DOHH2 (cell line): ENCODE measurements around the gene KNTC1.
"Not testable (repeated sequence)": the region's sequence is repeated elsewhere in the genome, so short reads cannot be mapped to it uniquely, and the experiment has no call there.

Source experiments
- H3F3A ChIP-seq: fragments of 200-600 bp; sonication (generic), shearing (Covaris generic); 2 replicates; pipeline ENCODE4 v1.6.0; 2016; ENCODE audit warnings: antibody characterized with exemption, mild to moderate bottlenecking; ENCODE audit not compliant: control insufficient read depth, insufficient read depth
- H3K27ac ChIP-seq: fragments of 200-600 bp; sonication (generic); 2 replicates; pipeline ENCODE4 v1.5.1; 2014; ENCODE audit warnings: low read depth, mild to moderate bottlenecking, low read length, moderate library complexity
- H3K27me3 ChIP-seq: fragments of 200-600 bp; sonication (generic); 2 replicates; pipeline ENCODE4 v1.6.1; 2014; ENCODE audit warnings: mild to moderate bottlenecking, low read length, mixed read lengths; ENCODE audit not compliant: control insufficient read depth
- H3K36me3 ChIP-seq: fragments of 200-600 bp; sonication (generic); 2 replicates; pipeline ENCODE4 v1.6.1; 2014; ENCODE audit warnings: mild to moderate bottlenecking, low read length, moderate library complexity, mixed read lengths; ENCODE audit not compliant: control insufficient read depth
- H3K4me1 ChIP-seq: fragments of 200-600 bp; sonication (generic); 2 replicates; pipeline ENCODE4 v1.6.1; 2014; ENCODE audit warnings: mild to moderate bottlenecking, low read length, mixed read lengths; ENCODE audit not compliant: control insufficient read depth
- H3K4me2 ChIP-seq: fragments of 200-600 bp; sonication (generic); 2 replicates; pipeline ENCODE4 v1.6.0; 2014; ENCODE audit warnings: mild to moderate bottlenecking, low read length, moderate library complexity
- H3K4me3 ChIP-seq: fragments of 200-600 bp; sonication (generic); 2 replicates; pipeline ENCODE4 v1.5.1; 2014; ENCODE audit warnings: mild to moderate bottlenecking, low read length, mixed read lengths
- H3K79me2 ChIP-seq: fragments of 200-600 bp; sonication (generic); 2 replicates; pipeline ENCODE4 v1.6.1; 2014; ENCODE audit warnings: mild to moderate bottlenecking, low read length, mixed read lengths; ENCODE audit not compliant: control insufficient read depth
- H3K9me2 ChIP-seq: fragments of 200-600 bp; sonication (generic); replicated peaks from 2 replicates; pipeline ENCODE4 v1.6.1; 2014; ENCODE audit warnings: mild to moderate bottlenecking, low read length, mixed read lengths; ENCODE audit not compliant: control insufficient read depth
- H3K9me3 ChIP-seq: fragments of 200-600 bp; sonication (generic); 2 replicates; pipeline ENCODE4 v1.6.1; 2014; ENCODE audit warnings: antibody characterized with exemption, low read length, mixed read lengths; ENCODE audit not compliant: control insufficient read depth, insufficient read depth
- H4K20me1 ChIP-seq: fragments of 200-600 bp; sonication (generic); 2 replicates; pipeline ENCODE4 v1.6.0; 2014; ENCODE audit warnings: low read depth, mild to moderate bottlenecking, antibody characterized with exemption, low read length, moderate library complexity; ENCODE audit not compliant: control insufficient read depth, insufficient read depth
- EZH2phosphoT487 ChIP-seq: fragments of 200-600 bp; sonication (generic); IDR thresholded peaks from 2 replicates; pipeline ENCODE4 v1.6.1; 2017; ENCODE audit warnings: borderline replicate concordance, mild to moderate bottlenecking, antibody characterized with exemption, low read length, moderate library complexity, mixed read lengths
- TF ChIP-seq, protein P1 (sequence below): fragments of 200-600 bp; sonication (generic); IDR thresholded peaks from one replicate; pipeline ENCODE4 v1.5.1; 2014; ENCODE audit warnings: antibody characterized with exemption, mild to moderate bottlenecking, low read depth, low read length; ENCODE audit not compliant: poor library complexity, severe bottlenecking

KNTC1 gene

DNA sequence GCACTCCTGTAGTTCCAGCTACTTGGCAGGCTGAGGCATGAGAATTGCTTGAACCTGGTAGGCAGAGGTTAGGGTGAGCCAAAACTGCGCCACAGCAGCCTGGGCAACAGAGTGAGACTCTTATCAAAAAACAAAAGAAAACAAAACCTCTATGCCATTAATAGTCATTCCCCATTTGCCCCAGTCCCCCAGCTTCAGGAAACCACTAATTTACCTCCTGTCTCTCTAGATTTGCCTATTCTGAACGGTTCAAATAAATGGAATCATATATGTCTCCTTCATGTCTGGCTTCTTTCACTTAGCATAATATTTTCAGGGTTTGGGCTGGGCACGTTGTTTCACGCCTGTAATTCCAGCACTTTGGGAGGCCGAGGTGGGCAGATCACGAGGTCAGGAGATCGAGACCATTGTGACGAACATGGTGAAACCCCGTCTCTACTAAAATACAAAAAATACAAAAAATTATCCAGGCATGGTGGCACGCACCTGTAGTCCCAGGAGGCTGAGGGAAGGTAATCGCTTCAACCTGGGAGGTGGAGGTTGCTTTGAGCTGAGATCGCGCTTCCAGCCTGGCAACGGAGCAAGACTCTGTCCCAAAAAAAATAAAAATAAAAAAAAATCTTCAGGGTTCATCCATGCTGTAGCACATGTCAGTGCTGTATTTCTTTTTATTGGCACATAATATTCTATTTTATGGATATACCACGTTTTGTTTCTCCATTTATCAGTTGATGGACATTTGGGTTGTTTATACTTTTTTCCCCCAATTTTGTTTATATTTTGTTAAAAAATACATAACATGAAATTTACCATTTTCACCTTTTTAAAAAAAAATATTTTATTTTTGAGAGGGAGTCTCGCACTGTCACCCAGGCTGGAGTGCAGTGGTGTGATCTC is 31.9 kb downstream of the KNTC1 start:
- peak overlapping the region; percentile 44 for H3K4me3 ChIP-seq
- TF ChIP-seq, protein P1, sequence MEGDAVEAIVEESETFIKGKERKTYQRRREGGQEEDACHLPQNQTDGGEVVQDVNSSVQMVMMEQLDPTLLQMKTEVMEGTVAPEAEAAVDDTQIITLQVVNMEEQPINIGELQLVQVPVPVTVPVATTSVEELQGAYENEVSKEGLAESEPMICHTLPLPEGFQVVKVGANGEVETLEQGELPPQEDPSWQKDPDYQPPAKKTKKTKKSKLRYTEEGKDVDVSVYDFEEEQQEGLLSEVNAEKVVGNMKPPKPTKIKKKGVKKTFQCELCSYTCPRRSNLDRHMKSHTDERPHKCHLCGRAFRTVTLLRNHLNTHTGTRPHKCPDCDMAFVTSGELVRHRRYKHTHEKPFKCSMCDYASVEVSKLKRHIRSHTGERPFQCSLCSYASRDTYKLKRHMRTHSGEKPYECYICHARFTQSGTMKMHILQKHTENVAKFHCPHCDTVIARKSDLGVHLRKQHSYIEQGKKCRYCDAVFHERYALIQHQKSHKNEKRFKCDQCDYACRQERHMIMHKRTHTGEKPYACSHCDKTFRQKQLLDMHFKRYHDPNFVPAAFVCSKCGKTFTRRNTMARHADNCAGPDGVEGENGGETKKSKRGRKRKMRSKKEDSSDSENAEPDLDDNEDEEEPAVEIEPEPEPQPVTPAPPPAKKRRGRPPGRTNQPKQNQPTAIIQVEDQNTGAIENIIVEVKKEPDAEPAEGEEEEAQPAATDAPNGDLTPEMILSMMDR: no peak
- TF ChIP-seq EZH2phosphoT487: no peak
- no peaks in the 10 kb centered on the region for H3K9me3 ChIP-seq
- H3K9me2 ChIP-seq: no peaks in the 10 kb centered on the region
- peak overlapping the region; percentile 71 for H3K27ac ChIP-seq
- H3K27me3 ChIP-seq: no peaks in the 10 kb centered on the region
- peaks cover 87% of the 10 kb centered on the region for H3K36me3 ChIP-seq
- peak overlapping the region; percentile 44 for H3K4me2 ChIP-seq
- peaks cover 3% of the 10 kb centered on the region; the same call in 1 of the 2 replicates for H3F3A ChIP-seq
- no peaks in the 10 kb centered on the region for H4K20me1 ChIP-seq
- H3K79me2 ChIP-seq: peaks cover 16% of the 10 kb centered on the region
- H3K4me1 ChIP-seq: peaks cover 38% of the 10 kb centered on the region

DNA sequence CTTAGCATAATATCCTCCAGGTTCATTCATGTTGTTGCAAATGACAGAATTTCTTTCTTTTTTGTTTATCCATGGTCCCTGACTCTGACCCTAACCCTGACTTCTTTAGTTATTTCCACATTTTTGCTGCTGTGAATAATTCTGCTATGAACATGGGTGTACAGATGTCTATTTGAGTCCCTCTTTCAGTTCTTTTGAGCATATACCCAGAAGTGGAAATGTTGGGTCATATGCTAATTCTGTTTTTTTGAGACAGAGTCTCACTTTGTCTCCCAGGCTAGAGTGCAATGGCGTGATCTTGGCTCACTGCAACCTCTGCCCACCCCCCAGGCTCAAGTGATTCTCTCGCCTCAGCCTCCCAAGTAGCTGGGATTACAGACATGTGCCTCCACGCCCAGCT is 33.1 kb downstream of the KNTC1 start:
- H3K4me1 ChIP-seq: peaks cover 38% of the 10 kb centered on the region
- no peaks in the 10 kb centered on the region for H3K9me3 ChIP-seq
- no peaks in the 10 kb centered on the region for H3K9me2 ChIP-seq
- 0 out of 2 replicates have a peak overlapping the region, but pooled peaks have one; percentile 20 for H3K4me2 ChIP-seq
- H3K4me3 ChIP-seq: no peak overlapping the region
- H3K27me3 ChIP-seq: no peaks in the 10 kb centered on the region
- peaks cover 3% of the 10 kb centered on the region; the same call in 1 of the 2 replicates for H3F3A ChIP-seq
- peaks cover 14% of the 10 kb centered on the region for H3K79me2 ChIP-seq
- TF ChIP-seq, protein P1: no peak
- TF ChIP-seq EZH2phosphoT487: no peak
- peak overlapping the region; percentile 71 for H3K27ac ChIP-seq
- H3K36me3 ChIP-seq: peaks cover 90% of the 10 kb centered on the region
- no peaks in the 10 kb centered on the region for H4K20me1 ChIP-seq

DNA sequence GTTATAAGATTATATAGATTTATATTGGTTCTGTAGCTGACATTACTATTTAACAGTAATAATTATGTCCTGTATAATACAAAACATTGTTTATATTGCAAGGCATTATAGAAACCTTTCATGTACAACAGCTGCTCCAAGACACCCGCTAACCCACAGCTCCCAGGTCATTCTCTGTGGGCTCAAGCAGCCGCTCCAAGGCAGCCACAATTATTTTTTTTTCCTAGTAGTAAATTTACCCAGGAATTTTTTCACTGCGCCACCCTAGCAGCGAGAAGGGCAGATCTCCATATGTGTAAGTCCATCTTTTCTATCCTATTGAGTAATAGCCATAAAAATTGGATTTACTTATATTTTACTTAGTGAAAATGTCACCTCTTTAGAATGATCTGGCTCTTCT is 36.3 kb downstream of the KNTC1 start:
- no peaks in the 10 kb centered on the region for H3K9me3 ChIP-seq
- peaks cover 80% of the 10 kb centered on the region for H3K36me3 ChIP-seq
- peaks cover 3% of the 10 kb centered on the region; the same call in 1 of the 2 replicates for H3F3A ChIP-seq
- no peak overlapping the region for H3K27ac ChIP-seq
- H4K20me1 ChIP-seq: no peaks in the 10 kb centered on the region
- no peak overlapping the region for H3K4me2 ChIP-seq
- H3K27me3 ChIP-seq: no peaks in the 10 kb centered on the region
- peaks cover 8% of the 10 kb centered on the region for H3K79me2 ChIP-seq
- H3K4me1 ChIP-seq: peaks cover 23% of the 10 kb centered on the region
- no peak for TF ChIP-seq EZH2phosphoT487
- no peak overlapping the region for H3K4me3 ChIP-seq
- H3K9me2 ChIP-seq: no peaks in the 10 kb centered on the region

DNA sequence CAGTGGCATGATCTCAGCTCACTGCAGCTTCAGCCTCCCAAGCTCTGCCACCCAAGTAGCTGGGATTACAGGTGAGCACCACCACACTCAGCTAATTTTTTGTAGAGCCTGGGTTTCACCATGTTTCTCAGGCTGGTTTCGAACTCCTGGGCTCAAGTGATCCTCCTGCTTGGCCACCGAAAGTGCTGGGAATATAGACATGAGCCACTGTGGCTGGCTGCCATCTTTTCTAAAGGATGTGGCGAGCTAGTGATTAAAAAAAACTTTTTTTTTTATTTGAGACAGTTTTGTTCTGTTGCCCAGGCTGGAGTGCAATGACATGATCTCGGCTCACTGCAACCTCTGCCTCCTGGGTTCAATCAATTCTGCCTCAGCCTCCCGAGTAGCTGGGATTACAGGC is 39.8 kb downstream of the KNTC1 start:
- H4K20me1 ChIP-seq, H3K27ac ChIP-seq, H3K27me3 ChIP-seq, H3K9me2 ChIP-seq, H3K4me3 ChIP-seq, H3K4me2 ChIP-seq, H3K79me2 ChIP-seq, H3K9me3 ChIP-seq, H3K4me1 ChIP-seq, H3F3A ChIP-seq: not testable (repeated sequence)
- H3K36me3 ChIP-seq: peaks cover 77% of the 10 kb centered on the region
